HG03439 (cell line): Measurements from ENCODE around the gene APOO.
"Not testable (repeated sequence)": the region's sequence is repeated elsewhere in the genome, so short reads cannot be mapped to it uniquely, and the experiment has no call there.

ENCODE experiments used
- ATAC-seq: cut with Tn5 transposase; IDR thresholded peaks from one replicate; pipeline ENCODE4 v1.9.1; 2021; ENCODE audit warnings: mild to moderate bottlenecking, moderate library complexity; ENCODE audit not compliant: unreplicated experiment

APOO gene

DNA sequence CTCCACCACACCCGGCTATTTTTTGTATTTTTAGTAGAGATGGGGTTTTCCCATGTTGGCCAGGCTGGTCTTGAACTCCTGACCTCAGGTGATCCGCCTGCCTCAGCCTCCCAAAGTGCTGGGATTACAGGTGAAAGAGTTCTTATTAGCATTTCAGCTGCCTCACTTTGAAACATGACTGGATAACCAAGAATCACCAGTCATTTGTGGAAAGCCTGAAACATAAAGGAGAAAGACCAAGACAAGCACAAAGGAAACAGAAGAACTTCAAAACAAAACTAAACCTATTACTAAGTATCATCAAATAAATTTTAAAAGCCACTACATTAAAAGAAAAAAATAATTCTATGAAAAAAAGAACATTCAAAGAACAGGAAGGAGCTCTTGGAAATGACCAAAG, 45.8 kb downstream of the APOO start:
- ATAC-seq = not testable (repeated sequence)

DNA sequence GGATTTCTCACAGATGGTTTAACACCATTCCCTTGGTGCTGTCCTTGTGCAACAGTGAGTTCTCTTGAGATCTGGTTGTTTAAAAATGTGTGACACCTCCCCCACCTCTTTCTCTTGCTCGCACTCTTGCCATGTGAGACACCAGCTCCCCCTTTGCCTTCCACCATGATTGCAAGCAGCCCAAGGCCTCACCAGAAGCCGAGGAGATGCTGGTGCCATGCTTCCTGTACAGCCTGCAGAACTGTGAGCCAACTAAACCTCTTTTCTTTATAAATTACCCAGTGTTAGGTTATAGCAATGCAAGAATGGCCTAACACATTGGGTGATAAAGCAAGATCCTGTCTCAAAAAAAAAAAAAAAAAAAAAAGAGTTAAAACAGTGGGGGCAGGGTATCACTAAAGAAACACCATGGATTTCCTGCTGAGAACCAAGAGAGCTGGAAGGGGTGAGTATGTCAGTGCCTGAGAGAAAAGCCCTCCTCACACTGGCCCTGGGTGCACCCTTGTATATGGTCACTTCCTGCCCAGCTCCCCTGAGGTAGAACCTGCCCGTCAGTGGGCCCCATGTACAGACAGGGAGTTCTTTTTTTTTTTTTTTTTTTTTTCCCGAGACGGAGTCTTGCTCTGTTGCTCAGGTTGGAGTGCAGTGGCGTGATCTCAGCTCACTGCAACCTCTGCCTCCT, 46.4 kb downstream of the APOO start:
- no peak for ATAC-seq

DNA sequence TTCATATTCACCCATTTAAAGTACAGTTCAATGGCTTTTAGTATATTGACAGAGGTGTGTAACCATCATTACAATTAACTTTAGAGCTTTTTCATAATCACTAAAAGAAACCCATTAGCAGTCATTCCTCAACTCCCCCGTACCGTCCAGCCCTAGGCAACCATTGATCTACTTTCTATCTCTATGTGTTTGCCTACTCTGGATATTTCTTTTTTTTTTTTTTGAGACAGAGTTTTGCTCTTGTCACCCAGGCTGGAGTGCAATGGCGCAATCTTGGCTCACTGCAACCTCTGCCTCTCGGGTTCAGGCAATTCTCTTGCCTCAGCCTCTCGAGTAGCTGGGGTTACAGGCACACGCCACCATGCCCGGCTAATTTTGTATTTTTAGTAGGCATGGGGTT, 48.5 kb downstream of the APOO start:
- ATAC-seq = not testable (repeated sequence)

DNA sequence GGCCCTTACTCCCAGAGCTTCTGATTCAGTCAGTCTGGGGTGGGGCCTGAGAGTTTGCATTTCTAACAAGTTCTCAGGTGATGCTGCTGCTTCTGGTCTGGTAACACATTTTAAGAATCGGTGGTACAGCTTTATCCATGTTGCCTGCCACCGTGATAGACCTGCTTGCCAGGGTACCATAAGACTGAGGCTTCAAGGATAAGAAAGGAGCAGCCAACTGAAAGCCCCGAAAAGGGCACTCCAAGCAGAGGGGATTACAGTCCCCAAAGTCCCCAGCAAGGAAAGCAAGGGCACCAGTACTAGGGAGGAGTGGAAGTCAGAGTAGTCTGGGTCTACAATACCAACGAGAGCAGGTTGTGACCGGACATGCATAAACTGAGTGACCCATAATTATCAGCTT, 49.8 kb downstream of the APOO start:
- no peak for ATAC-seq

DNA sequence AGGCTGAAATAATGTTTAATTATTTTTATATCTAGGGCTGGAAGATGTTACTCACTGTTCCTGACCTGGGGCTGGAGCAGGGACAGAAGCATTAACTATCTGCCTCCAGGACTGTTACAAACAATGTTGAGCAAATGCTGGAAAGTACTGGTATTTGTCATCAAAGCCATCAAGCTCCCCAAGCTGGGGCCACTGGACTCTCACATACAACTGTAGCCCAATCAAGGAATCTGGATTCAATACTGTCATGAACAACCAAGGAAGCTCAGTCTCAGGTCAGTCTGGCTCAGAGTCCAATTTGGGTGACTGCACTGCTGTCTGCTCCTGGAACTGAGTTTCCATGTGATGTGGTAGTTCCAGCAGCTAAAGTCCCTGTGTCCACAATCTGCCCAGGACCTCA, 50.4 kb downstream of the APOO start:
- no peak for ATAC-seq

DNA sequence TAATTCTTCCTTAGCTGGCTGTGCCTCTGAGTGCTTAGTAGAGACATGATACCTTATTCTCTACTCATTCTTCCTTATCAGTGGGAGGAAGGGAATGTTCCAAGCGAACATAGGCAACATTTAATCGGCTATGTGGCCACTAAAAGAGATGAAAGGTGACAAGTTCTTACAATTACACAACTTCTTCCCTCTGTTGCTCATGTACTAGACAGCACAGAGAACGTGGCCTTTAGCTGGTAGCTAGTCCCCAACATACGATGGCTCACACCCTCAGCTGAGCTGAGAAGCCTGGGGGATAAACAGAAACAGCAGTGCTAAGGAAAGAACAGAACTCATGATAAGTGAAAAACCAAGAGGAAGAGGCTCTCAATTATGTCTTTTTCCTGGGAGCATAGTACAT, 52.2 kb downstream of the APOO start:
- no peak for ATAC-seq

DNA sequence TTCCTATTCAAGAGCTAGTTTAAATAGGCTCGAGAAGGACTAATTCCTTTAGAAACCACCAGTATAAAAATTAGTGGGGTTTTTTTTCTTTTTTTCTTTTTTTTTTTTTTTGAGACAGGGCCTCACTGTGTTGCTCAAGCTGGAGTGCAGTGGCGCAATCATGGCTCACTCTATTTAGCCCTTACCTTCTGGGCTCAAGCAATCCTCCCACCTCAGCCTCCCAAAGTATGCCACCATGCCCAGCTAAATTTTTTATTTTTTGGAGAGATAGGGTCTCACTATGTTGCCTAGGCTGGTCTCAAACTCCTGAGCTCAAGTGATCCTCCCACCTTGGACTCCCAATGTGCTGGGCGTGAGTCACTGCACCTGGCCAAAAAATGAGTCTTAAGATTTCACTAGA, 52.8 kb downstream of the APOO start:
- no peak for ATAC-seq

DNA sequence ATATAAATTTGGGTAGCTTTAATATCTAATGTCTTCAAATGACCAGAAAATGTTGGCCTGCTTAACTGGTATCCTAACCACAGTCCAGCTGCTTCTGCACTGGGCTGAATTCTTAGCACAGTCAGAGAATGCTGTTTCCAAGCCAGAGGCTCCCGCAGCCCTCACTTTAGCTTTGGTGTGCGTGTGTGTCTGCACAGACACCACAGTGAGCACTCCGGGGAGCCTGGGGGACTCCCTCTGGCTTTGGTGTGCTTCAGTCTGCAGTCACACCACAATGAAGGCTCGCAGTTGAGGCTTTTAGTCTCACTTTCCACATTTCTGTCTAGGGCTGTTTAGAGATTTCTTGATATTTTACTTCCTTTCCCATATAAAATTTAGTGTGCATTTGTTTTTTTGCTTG, 53.6 kb downstream of the APOO start:
- ATAC-seq = no peak

DNA sequence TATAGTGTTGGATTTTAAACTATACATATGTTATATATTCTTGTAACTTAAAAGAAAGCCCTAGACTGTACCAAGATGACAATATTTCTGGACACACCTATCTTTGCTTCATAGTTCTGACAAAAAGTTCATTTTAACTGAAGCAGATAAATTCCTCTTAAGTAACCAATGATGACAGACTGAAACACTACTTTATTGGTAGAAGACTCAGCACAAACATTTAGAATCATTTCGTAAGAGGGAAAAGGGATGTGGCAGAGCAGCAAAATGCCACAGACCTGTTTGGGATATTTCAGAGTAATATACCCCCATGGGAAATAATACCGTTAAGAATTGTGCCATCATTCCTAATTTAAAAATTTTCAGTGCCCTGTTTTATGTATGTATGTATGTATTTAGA, 56.2 kb downstream of the APOO start:
- ATAC-seq = no peak

DNA sequence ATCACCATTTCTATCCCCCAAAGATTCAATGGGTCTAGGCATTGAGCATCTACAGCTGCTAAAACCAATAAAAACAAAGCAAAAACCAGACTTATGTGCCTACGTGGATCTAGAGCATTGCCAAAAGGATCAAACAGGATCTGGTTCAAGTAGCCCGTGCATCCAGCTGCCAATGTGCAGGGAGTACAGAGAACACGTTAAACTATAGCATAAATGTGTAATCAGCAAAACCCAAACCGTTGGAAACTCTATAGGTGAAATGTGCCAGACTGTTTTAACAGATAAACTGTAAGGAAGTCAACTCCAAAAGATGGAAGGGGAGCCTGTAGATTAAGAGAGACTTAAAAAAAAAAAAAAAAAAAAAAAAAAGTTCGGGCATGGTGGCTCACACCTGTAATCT, 58.5 kb downstream of the APOO start:
- no peak for ATAC-seq

DNA sequence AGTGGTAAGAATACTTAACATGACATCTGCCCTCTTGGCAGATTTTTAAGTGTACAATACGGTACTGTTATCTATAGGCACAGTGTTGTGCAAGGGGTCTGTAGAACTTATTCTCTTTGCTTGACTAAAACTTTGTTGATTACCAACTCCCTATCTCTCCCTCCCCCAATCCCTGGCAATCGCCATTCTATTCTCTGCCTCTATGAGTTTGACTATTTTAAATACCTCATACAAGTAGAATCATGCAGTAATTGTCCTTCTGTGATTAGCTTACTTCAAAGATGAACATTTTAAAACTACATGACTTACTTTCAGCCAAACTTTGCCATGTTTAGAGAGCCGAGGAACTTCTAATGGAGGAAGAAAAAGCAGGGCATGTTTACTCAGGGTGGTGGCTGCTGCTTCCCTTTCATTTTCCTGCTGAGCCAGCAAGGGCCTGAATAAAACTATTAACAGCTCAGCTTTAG, 62.4 kb downstream of the APOO start:
- ATAC-seq = no peak

DNA sequence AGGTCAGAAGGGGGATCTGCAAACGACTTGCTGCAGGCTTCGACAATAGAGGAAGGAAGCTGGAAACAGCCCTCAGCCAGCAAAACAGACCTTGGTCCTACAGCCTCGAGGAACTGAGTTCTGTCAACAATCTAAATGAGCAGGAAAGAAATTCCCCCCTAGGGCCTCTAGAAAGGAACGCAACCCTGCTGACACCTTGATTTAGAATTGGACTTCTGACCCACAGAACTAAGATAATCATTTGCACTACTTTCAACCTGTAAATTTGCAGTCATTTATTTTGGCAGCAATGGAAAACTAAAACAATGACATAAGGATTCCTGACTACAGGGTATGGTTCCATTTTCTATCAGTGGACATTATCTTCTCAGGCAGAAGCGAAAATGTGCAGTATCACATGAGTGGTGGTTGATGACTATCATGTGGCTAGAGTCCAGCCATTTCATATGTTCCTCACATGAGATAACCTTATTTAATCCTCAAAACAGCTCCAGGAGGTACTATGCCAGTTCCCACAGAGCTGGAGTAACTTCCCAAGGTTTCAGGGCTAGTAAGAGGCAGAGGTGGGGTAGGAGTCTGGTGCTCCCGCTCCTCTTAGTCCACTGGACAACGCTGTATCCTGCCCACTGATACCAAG, 63.1 kb downstream of the APOO start:
- no peak for ATAC-seq

DNA sequence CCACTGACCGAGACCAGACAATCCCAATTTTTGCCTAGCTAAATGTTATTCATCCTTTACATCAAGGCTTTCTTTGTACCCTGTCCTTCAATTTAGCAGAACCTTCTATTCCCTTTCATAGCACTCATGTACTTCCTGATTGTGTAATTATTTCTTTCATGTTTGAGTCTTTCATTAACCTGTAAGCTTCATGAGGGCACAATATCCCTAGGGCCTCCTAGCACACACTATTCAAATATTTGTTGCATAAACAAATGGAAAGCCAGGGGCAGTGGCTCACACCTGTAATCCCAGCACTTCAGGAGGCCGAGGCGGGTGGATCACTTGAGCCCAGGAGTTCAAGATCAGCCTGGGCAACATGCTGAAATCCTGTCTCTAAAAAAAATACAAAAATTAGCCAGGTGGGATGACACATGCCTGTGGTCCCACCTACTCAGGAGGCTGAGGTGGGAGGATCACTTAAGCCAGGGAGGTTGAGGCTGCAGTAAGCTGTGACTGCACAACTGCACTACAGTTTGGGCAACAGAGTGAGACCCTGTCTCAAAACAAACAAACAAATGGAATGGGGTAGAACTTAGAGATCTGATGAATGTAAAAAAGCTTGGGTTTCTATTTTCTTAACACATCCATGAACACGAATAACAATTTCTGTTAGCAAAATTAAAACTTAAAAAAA, 65.8 kb downstream of the APOO start:
- ATAC-seq = no peak

DNA sequence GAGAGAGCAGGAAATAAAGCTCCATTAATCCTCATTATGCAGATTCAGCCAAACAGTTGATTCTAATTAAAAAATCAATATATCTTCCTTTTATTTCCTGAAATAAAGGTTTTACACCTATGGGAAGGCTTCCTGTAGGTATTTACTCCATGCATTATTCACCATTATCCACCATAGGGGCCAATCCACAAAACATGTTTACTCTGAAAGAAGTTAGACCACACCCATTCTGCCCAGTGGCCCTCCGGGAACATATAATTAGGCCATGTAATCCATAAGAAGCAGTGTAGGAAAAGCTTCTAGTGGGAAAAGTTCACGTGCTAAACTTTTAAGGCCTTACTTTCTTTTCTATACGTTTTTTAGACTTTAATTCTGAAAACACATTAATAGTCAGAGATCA, 67.1 kb downstream of the APOO start:
- no peak for ATAC-seq

DNA sequence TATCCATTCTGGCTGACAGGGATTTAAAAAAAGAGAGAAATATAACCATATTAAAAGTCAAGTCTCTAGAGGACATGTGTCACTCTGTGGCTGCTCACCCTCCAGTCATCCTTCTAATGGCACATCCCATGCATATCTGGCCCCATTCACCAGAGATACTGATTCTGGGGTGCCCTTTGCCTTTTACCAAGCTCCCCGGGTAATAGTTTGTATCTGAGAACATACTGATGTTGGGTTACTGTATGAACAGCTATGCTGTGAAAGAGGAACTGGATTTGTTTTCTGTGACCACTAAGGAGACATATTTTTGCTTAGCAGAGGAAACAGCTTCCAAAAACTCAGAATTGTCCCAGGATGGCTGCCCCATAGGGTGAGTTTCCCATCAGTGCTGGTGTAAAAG, 68.8 kb downstream of the APOO start:
- no peak for ATAC-seq

DNA sequence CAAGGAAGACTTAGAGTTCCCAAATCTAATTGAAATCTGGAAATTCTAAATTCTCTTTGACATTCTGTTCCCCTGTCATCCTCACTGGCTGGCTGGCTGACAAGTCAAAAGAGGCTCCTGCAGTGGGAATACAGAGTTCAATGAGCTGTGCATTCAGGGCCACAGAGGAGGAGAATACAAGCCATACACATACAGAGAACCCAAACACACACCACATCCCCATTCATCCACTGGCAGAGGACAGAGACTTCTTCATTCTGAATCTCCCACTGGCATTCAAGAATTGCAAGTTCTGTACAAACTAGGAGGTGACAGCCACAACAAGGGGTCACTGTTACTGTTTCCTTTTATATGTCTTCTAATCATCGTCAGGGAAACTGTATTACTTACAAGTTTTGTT, 75.0 kb downstream of the APOO start:
- no peak for ATAC-seq

DNA sequence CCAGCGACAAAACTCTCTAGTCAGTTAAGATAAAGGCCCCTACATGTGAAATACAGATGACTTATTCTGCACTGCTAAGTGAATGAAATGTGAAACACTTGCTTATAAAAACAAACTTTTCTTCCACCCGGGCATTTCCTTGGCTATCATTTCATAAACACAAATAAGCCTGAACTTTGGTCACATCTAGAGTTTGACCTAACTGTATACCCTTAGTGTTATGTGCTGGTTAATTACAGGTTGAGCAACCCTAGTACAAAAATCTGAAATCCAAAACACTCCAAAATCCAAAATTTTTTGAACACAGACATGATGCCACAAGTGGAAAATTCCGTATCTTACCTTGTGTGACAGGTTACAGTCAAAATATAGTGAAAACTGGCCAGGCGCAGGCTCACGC, 78.9 kb downstream of the APOO start:
- no peak for ATAC-seq

DNA sequence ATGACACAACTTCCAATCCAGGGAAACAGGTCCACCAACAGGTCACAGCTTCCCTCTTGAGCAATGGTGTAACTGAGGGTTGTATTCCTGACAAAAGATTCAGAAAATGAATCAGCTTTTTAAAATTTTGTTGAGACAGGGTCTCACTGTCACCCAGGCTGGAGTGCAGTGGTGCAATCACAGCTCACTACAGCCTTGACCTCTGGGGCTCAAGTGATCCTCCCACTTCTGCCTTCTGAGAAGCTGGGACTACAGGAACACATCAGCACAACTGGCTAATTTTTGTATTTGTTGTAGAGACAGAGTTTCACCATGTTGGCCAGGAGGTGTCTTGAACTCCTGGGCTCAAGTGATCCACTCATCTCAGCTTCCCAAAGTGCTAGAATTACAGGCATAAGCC, 81.1 kb downstream of the APOO start:
- no peak for ATAC-seq

DNA sequence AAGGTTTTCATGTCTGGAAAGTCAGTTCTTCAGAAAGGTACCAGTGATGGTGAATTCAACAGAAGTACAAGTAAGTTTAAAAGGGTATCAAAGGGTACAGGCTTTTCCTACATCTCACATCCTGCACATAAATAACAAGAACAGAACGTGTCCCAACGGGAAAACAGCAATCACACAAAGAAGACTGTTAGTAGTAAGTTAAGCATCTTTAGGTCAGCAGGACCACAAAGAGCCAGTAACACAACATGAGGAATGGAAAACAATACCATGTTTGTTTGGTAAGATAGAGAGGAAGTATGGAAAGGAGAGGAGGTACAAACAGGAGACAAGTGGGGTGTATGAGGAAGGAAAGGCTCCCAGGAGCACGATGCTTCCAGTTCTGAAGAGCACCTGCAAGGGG, 81.5 kb downstream of the APOO start:
- no peak for ATAC-seq

DNA sequence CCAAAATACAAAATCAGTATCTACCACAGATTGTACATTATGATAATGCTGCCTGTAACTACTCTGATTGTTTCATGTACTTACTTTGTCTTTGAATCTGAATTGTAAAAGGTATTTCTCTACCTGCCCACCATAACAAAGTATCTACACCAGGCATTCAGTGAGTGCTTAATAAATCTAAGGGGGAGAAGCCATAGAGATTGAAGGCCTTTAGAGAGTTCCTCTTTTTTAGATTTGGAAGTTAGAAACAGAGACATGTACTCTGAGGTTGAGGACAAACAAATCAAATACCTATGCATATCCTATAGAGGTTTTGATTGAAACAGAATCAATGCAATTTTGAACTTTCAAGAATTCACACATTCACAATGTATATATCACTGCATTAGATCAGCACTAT, 82.1 kb downstream of the APOO start:
- ATAC-seq = no peak

DNA sequence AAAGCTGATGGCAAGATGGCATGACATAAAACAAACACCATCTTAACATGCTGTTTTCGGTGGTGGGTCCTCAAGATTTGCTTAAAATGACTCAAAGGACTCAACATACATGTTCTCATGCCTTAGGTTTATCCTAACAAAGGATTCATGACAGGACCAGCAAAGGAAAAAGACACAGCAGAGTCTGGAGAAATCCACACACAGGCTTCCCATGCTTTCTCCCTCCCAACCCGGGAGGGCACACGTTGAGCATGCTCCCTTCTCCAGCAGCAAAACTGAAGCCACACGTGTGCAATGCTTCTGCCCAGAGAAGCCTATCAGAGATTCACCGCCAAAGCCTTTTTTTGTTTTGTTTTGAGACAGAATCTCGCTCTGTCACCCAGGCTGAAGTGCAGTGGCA, 84.9 kb downstream of the APOO start:
- no peak for ATAC-seq

DNA sequence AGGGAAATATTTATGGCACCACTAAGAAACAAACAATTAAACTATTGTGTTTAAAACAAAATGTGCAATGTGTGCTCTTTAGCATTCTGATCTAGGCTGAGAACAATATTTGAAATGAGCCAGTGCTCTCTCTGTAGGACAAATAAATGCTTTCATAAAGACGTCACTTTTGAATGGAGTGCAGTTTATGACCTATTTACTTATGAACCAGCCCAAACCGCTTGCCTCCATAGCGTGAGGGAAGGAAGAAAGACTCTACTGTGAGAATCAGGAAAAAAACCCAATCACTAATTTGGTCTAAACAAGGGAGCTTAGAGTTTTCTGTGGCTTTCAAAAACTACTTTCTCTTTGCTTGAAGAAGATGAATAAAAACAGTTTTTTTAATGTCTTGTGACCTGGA, 85.3 kb downstream of the APOO start:
- ATAC-seq = no peak
